ENCODE measurements around the gene NEK6.

The NEK6 gene

GRCh38 chr9:124357721-124358361, 100.1 kb downstream of the NEK6 start:
- no peak for DNase-seq

- no peak for DNase-seq
Measured at GRCh38 chr9:124358631-124359030, 100.9 kb downstream of the NEK6 start.

DNA sequence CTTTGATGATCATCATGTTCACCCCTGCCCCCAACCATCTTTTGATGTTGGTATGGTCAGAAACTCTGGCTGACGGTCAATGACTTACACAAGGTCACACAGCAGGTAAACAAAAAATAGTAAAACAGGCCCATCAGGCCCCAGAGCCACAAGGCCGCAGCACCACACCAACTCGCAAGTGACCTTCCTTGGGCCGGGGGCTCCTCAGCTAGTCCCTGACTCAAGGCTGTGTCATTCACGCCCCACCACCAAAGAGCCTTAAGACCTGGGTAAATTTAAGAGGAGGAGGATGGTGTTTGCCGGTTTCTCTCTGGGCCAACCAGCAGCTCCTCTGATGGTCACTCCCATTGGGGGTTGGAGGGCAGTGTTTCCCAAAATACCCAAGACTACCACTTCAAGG, 101.7 kb downstream of the NEK6 start:
- DNase-seq: no peak

DNA sequence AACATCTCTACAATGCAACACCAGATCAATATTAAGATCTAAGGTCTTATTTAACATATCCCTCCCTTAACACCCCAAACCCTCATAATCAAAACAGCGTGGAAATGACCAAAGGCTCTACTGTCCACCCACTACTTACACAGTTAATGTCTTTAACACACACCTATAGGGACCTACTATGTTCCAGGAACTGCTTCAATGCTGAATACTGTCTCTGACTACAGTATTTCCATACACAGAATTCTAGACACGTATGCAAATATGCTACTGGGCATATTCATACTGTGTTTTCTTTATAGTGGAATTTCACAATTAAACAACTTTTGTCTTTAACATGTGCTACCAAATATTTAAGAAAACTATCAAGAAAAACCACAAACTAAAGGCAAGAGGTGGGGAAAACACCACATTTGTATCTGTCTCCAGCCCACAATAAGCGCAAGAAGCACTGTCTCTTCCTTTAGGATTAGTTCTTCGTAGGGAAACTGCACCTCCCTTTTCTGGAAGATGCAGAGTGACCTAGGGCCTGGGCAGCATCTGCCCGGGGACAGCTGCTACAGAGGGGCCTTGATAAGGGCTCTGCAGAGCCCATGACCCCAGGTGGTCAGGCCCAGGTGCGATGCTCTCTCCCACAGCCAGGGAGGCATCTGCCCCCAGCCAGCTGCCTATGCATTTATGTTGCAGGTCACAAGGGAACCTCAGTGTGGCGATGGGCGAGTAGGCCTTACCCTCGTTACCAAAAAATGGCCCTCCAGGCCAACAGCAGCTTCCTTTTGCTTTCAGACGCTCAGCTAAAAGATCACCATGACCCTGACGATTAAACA, 102.3 kb downstream of the NEK6 start:
- no peak for DNase-seq

DNA sequence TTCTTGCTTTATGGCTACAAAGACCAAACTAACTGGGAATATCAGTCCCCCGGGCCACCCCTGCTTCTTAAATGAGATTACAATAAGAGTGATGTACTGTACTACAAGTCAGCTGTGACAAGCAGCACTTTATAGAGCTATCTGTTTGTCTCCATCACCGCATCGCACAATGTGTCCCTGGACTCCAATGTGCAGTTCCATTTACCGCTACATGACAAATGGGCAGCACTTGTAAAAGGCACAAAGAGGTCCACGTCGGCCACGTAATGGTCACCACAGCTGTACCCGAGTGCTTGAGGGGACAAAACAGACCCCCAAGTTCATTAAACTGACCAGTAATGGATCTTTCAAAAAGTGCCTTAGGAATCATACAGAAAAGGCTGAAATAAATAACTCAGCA, 103.4 kb downstream of the NEK6 start:
- no peak for DNase-seq

- no peak for DNase-seq
Measured at GRCh38 chr9:124363326-124364096, 105.8 kb downstream of the NEK6 start.

- DNase-seq: no peak
Measured at GRCh38 chr9:124364141-124364540, 106.4 kb downstream of the NEK6 start.

DNA sequence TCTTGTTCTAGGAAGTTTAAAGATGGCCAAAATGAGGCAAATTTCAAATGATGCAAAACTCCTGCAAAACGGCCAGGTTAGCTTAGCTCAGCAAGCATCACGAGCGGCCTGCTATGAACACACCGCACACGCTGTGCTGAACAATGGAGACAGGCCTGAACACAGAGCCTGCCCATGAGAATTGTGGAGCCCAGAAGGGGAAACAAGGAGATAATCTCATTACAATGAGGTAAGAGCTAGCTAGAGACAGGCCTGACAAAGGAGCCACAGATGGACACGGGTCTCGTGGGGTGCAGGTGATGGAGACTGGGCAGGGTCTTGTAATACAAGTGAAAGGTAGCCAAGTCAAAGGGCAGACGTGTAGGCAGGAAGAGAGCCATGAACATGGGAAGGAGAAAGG, 107.3 kb downstream of the NEK6 start:
- DNase-seq: no peak

DNA sequence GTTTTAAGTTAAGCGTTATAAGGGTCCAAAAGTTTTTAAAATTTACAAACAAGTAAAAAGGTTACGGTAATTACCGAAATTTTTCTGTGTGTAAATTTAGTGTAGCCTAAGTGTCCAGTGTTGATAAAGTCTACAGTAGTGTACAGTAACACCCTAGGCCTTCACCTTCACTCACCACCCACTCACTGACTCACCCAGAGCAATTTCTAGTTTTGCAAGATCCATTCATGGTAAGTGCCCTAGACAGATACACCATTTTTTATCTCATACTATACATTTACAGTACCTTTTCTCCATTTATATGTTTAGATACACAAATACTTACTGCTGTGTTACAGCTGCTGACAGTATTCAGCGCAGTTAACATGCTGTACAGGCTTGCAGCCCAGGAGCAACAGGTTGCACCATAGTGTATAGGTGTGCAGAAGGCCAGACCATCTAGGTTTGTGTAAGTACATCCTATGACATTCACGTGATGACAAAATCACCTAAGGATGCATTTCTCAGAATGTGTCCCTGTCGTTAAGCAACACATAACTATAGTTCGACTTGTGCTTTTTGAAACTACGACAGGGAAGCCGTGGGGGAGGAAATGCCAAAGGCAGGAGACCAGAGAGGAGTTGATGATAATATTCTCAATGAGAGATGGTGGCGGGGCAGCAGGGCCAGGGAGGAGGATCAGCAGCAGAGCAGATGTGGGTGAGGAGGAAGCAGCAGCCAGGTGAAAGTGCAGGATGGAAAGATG, 108.9 kb downstream of the NEK6 start:
- DNase-seq: no peak

- no peak for DNase-seq
Measured at GRCh38 chr9:124368692-124369091, 110.9 kb downstream of the NEK6 start.

DNA sequence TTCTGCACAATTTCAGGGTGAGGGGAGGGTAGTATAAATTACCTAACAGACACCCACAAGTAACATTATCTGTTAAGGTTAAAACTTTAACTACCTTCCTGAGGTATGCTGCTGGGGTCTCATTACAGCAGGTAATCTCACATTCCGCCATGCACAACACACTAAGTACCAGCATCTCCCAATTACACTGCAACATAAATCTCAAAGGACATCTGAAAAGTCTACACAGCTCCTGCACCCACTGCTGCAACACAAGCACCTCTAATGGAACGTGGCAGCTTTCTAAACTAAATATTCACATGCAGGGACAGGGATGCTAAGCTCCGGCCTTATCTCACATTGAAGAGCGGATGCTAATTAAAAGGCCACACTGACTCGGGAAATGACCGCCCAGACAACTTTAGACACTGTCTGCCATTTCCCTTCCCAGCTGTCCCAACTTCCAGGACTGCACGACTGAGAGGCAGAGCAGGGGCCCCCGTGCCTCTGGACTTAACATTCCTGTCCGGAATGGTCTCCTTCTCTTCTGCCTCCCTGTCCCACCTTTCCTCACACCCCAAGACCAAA, 111.6 kb downstream of the NEK6 start:
- no peak for DNase-seq

- DNase-seq: no peak
Measured at GRCh38 chr9:124370896-124371582, 113.3 kb downstream of the NEK6 start.

GRCh38 chr9:124372038-124372437, 114.3 kb downstream of the NEK6 start:
- DNase-seq: no peak

DNA sequence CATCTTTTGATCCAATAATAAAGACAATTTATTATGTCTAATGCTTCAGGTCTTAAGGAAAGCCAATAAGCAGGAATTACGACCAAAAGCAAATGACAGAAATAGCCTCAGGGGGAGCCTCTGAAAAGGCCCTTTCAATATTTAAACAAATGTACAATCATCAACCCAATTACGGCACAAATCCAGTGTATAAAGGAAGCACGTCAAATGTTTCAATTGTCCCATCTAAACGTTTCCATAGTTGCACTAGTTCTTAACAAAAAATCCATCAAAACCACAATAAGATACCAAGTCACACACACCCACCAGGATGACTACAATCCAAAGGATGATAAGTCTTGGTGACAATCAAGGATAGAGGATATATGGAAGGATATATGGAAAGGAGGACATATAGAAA, 115.6 kb downstream of the NEK6 start:
- DNase-seq: no peak

DNA sequence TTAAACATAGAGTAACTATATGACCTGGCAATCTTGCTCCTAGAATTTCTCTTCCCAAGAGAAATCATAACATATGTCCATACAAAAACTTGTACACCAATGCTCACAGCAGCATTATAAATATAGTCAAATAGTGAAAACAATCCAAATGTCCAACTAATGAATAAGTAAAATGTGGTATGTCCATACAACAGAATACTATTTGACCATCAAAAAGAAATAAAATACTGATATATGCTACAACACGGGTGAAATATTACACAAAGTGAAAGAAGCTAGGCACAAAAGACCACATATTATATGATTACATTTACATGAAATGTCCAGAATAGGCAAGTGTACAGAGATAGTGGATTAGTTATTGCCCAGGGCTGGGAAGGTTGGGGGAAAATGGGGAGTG, 116.1 kb downstream of the NEK6 start:
- no peak for DNase-seq

GRCh38 chr9:124375726-124376125, 118.0 kb downstream of the NEK6 start:
- no peak for DNase-seq

DNA sequence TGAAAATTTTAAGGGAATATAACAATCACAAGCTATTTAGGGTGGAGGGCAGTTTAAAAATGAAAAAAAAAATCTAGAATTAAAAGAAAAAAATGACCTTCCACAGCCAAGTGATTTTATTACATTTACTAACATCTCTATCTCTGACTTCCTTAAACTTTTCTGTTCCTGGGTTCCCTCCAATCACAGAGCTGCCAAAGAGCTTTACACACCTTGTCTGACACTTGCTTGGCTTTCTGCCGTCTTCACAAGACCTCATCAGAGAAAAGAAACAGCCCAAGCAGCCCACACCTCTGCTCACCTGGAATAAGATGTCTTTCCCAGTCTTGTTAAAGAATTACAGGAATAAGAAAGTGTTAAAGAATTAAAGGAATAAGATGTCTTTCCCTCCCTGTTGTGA, 118.6 kb downstream of the NEK6 start:
- DNase-seq: no peak

GRCh38 chr9:124377551-124378406, 120.0 kb downstream of the NEK6 start:
- no peak for DNase-seq

DNA sequence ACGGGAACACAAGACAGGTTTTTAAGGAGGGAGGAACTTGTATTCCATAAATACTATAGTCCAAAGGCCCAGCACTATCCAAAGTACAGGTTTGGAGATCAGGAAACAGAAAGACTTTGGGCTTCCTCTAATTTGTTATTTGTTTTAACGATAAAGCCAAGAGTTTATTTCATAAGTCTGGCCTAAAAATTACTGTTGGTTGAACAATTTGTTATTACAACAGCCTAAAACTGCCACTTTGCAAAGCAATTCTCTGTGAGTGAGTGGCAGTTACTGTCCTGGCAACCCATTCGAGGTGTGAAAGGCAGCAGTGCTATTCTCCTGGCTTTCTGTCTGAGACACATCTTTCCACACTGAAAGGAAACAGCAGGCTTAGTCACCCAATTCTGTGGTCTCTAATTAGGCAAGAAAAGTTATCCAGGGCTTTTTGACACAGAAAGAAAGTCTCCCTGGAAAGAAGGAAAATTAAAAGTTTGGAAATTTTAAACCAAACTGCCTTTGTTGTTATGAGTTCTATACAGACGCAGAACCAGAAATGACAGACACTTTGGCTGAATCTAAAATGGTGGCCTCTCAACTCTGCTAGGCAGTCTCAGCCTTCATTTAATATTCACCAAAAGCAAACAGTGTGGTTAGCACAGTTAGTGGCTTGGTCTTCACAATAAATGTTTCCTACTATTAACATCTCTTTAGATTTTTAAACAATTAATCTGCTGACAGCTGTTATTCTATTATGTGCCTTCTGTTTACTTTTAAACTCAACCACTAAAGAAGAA, 123.6 kb downstream of the NEK6 start:
- no peak for DNase-seq

DNA sequence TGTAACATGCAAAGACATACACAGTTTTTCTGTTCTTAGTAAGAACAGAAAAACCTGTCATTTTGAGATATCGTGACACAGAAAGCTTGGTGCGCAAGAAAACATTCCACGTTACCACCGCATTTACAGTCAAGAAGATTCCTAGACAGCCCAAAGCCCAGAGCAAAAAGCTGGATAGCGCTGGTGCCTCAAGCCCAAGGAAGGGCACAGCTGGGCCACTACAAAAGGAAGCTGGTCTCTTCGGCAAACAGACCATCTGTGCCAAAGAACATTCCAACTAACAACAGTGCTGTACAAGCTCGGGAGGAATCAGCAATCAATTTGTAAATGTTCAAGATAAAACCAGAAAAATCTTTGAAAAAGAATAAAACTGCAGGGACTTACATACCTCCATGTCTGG, 126.5 kb downstream of the NEK6 start:
- DNase-seq: no peak
